ENCODE results near the gene HBD.

Gene HBD

GRCh38 chr11:5234381-5234834 is at the start of gene HBD:
Gene HBD (minus strand): TSS chr11:5234483. CDS start chr11:5234433, 50 bp downstream.
- no peak for TF ChIP-seq CTCF (IDR thresholded peaks at IDR 0.05; ENCODE audit: insufficient read depth, missing control alignments)
- FAIRE-seq (no peak), DNase-seq (ENCODE audit: insufficient read length, low spot score) (no peak)

GRCh38 chr11:5283882-5284281 is 49.6 kb upstream of the HBD start:
- FAIRE-seq (no peak), DNase-seq (ENCODE audit: insufficient read length, low spot score) (no peak)
- TF ChIP-seq CTCF (IDR thresholded peaks at IDR 0.05; ENCODE audit: insufficient read depth, missing control alignments) = no peak

- TF ChIP-seq CTCF (IDR thresholded peaks at IDR 0.05; ENCODE audit: insufficient read depth, missing control alignments) = no peak
- FAIRE-seq (no peak), DNase-seq (ENCODE audit: insufficient read length, low spot score) (no peak)
These were observed 48.8 kb upstream of the HBD start for GRCh38 chr11:5283086-5283485.

- FAIRE-seq (no peak), DNase-seq (ENCODE audit: insufficient read length, low spot score) (no peak)
- TF ChIP-seq CTCF (IDR thresholded peaks at IDR 0.05; ENCODE audit: insufficient read depth, missing control alignments) = no peak
These were observed 48.3 kb upstream of the HBD start for GRCh38 chr11:5282628-5283027.

- no peak for FAIRE-seq
- DNase-seq (ENCODE audit: insufficient read length, low spot score) = no peak
- no peak for TF ChIP-seq CTCF (IDR thresholded peaks at IDR 0.05; ENCODE audit: insufficient read depth, missing control alignments)
These were observed 47.3 kb upstream of the HBD start for GRCh38 chr11:5281596-5281995.

- FAIRE-seq = no peak
- DNase-seq (ENCODE audit: insufficient read length, low spot score) = no peak
- no peak for TF ChIP-seq CTCF (IDR thresholded peaks at IDR 0.05; ENCODE audit: insufficient read depth, missing control alignments)
These were observed 46.4 kb upstream of the HBD start for GRCh38 chr11:5280582-5281102.

GRCh38 chr11:5279471-5280090 is 45.3 kb upstream of the HBD start:
- no peak for FAIRE-seq
- DNase-seq (ENCODE audit: insufficient read length, low spot score) = no peak
- no peak for TF ChIP-seq CTCF (IDR thresholded peaks at IDR 0.05; ENCODE audit: insufficient read depth, missing control alignments)
